SK-N-MC (cell line): ENCODE results near the gene LSM2.
"Not testable (repeated sequence)": the region's sequence is repeated elsewhere in the genome, so short reads cannot be mapped to it uniquely, and the experiment has no call there.

Experiments
- DNase-seq: peaks from one replicate; pipeline ENCODE4 v3.0.0-alpha.2; 2011; ENCODE audit warnings: low read depth, low spot score
- H3K27ac ChIP-seq: fragments of 200-600 bp; sonication (generic); 2 replicates; pipeline ENCODE4 v1.5.1; 2016; ENCODE audit warnings: mixed run types
- H3K36me3 ChIP-seq: fragments of 200-600 bp; sonication (generic); 2 replicates; pipeline ENCODE4 v1.6.1; 2017; ENCODE audit warnings: antibody characterized with exemption, low read length, mixed read lengths; ENCODE audit not compliant: insufficient read depth
- H3K4me3 ChIP-seq: fragments of 200-600 bp; sonication (generic); 2 replicates; pipeline ENCODE4 v1.5.1; 2016
- H3K9ac ChIP-seq: fragments of 200-600 bp; sonication (generic); 2 replicates; pipeline ENCODE4 v1.8.0; 2017; ENCODE audit warnings: mixed run types, mixed read lengths; ENCODE audit not compliant: insufficient read length
- H3K9me3 ChIP-seq: fragments of 200-600 bp; sonication (generic); 2 replicates; pipeline ENCODE4 v1.6.1; 2017; ENCODE audit warnings: low read depth, mild to moderate bottlenecking, antibody characterized with exemption, low read length, moderate library complexity, mixed read lengths
- EZH2 ChIP-seq: fragments of 200-600 bp; sonication (generic); IDR thresholded peaks from one replicate; pipeline ENCODE4 v1.6.1; 2017; ENCODE audit warnings: antibody characterized with exemption
- FOXP2 ChIP-seq: optimal IDR thresholded peaks from 2 replicates; pipeline ENCODE3; 2011; ENCODE audit warnings: mild to moderate bottlenecking, moderate library complexity; ENCODE audit not compliant: insufficient read depth; ENCODE audit errors: extremely low read length, control extremely low read depth
- POLR2AphosphoS5 ChIP-seq: IDR thresholded peaks from 2 replicates; pipeline ENCODE4 v1.6.1; 2012; ENCODE audit warnings: mild to moderate bottlenecking, low read depth, low read length, borderline replicate concordance

LSM2 gene

DNA sequence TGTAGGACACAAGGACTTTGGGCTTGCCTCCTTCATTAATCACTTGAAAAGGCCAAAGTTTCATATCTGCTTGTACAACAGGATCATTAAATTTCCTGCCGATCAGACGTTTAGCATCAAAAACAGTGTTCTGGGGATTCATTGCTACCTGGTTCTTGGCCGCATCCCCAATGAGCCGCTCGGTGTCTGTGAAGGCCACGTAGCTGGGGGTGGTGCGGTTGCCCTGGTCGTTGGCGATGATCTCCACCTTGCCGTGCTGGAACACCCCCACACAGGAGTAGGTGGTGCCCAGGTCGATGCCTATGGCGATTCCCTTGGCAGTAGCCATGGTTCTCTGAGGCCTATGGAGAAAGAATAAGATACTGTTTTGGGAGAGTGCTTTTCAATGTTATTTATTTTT lies 4.9 kb upstream of the LSM2 start:
- TF ChIP-seq POLR2AphosphoS5 (no peak), EZH2 (no peak), FOXP2 (no peak)
- Histone ChIP-seq H3K9ac (no peak overlapping the region), H3K9me3 (no peaks in the 10 kb centered on the region), H3K27ac (no peak overlapping the region), H3K4me3 (no peak overlapping the region), H3K36me3 (no peaks in the 10 kb centered on the region)
- DNase-seq, result no peak

DNA sequence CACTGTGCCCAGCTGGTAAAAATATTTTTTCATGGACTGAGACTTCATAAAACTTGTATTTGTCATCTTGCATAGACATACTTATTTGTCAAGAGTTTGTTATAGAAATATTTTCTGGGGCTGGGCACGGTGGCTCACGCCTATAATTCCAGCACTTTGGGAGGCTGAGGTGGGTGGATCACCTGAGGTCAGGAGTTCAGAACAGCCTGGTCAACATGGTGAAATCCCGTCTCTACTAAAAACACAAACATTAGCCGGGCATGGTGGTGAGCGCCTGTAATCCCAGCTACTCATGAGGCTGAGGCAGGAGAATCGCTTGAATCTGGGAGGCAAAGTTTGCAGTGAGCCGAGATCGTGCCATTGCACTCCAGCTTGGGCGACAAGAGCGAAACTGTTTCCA lies 1.8 kb upstream of the LSM2 start:
- not testable (repeated sequence) for H3K4me3 ChIP-seq, H3K9me3 ChIP-seq, H3K27ac ChIP-seq, H3K9ac ChIP-seq, H3K36me3 ChIP-seq, DNase-seq

DNA sequence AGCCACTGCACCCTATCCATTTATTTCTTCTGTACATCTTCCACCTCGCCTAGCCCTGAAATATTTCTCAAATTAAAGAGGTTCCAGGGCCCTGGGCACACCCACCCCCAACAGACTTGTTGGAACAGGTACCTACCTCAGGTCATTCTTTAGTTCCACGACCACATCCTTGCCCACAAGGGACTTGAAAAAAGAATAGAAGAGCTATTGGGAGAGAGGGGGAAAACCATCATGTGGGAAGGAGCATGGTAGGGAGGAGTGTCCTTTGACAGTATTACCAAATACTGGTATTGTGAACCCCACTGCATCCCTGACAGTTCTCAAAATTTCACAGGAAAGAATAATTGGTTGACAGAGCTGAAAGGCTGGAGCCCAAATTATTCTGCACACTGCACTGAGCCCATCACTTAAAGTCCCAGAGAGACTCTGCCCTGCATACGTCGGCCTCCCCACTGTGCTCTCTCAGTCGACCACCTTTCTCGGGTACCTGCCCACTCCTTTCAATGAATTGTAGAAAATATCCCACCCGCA lies 762 bp downstream of the LSM2 start:
- peak overlapping the region; percentile 88 for H3K27ac ChIP-seq
- peak overlapping the region; percentile 97 for H3K4me3 ChIP-seq
- no peak for DNase-seq
- peak overlapping the region; percentile 90 for H3K9ac ChIP-seq
- peaks cover 23% of the 10 kb centered on the region; the same call in 1 of the 2 replicates for H3K36me3 ChIP-seq
- no peaks in the 10 kb centered on the region for H3K9me3 ChIP-seq
- no peak for TF ChIP-seq EZH2

DNA sequence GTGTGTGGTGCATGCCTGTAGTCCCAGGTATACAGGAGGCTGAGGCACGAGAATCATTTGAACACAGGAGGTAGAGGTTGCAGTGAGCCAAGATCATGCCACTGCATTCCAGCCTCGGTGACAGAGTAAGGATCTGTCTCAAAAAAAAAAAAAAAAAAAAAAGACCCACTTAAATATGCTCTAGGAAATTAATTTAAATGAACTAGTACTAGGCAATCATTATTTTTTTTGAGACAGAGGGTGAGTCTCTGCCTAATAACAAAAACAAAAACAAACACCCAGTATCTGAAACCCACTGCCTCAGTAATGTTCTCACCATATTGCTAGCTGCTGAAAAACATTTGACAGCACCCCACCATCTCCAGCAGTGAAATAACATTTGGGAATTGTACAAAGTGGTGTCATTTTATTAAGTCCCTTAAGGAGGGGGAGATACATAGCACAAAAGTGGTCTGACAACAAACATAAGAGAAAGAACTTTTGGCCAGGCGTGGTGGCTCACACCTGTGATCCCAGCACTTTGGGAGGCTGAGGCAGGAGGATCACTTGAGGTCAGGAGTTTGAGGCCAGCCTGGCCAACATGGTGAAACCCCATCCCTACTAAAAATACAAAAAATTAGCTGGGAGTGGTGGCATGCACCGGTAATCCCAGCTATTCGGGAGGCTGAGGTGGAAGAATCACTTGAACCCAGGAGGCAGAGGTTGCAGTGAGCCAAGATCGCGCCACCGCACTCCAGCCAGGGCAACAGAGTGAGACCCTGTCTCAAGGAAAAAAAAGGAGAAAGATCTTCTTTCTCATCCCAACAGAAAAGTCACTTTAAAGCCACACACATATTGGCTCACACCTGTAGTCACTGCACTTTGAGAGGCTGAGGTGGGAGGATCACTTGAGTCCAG lies 5.5 kb downstream of the LSM2 start:
- H3K27ac ChIP-seq, H3K4me3 ChIP-seq, H3K9ac ChIP-seq, DNase-seq, H3K9me3 ChIP-seq: not testable (repeated sequence)
- H3K36me3 ChIP-seq, result peaks cover 27% of the 10 kb centered on the region; the same call in 1 of the 2 replicates

DNA sequence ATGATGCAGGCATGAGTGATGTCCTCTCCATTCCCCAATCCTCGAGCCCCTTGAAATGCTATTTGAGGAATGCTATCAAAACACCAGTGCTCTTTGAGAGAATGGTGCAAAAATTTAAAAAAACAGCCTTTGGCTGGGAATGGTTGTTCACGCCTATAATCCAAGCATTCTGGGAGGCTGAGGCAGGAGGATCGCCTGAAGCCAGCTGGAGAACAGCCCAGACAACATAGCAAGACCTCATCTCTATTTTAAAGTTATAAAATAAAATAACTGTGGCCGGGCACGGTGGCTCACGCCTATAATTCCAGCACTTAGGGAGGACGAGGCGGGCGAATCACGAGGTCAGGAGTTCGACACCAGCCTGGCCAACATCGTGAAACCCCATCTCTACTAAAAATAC lies 7.0 kb downstream of the LSM2 start:
- H3K27ac ChIP-seq, result no peak overlapping the region
- no peak for TF ChIP-seq EZH2
- TF ChIP-seq POLR2AphosphoS5, result no peak
- no peak for TF ChIP-seq FOXP2
- H3K4me3 ChIP-seq, result no peak overlapping the region
- peaks cover 24% of the 10 kb centered on the region; the same call in 1 of the 2 replicates for H3K36me3 ChIP-seq
- no peak overlapping the region for H3K9ac ChIP-seq
- no peaks in the 10 kb centered on the region for H3K9me3 ChIP-seq
- DNase-seq, result no peak

DNA sequence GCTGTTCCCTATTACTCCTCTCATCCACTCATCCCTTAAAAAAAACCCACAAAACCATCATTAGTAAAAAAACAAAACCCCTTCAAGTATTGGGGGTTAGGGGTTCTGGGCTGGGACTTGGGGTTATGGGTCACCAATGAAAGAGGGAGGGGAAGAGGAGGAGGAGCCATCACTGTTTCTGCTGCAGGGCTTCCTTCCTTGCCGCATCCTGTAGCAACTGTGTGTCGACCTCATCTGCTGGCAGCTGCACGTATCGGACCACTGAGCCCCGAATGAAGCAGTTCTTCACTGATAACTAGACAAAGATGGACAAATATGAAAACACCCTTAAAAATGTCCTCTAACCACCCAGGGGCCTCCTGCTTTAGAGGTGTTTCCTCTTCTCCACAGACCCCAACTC lies 9.2 kb downstream of the LSM2 start:
- peak overlapping the region; percentile 79 for H3K27ac ChIP-seq
- no peak for DNase-seq
- no peak for TF ChIP-seq EZH2
- no peak for TF ChIP-seq POLR2AphosphoS5
- H3K9ac ChIP-seq, result no peak overlapping the region
- peaks cover 22% of the 10 kb centered on the region; the same call in 1 of the 2 replicates for H3K36me3 ChIP-seq
- H3K9me3 ChIP-seq, result no peaks in the 10 kb centered on the region
- no peak overlapping the region for H3K4me3 ChIP-seq

DNA sequence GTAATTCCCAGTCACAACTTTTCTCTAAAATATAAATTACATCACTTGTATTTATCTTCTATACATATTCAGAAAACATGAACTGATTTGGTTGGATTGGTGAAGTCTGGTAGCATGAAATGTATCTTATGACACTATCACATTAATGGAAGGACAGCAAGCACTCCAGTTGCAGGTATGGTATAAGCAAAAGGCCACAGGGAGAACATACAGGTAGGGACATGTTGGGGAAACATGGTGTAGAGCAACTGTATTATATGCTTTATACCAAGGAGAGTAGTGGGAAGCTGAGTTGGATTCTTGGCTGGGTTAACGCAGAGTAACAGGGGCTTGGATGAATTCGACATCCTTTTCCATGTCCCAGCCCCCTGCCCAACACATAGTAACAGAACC lies 9.8 kb downstream of the LSM2 start:
- Histone ChIP-seq H3K27ac (peak overlapping the region; percentile 79), H3K9me3 (no peaks in the 10 kb centered on the region), H3K4me3 (no peak overlapping the region), H3K9ac (no peak overlapping the region), H3K36me3 (peaks cover 28% of the 10 kb centered on the region; the same call in 1 of the 2 replicates)
- TF ChIP-seq POLR2AphosphoS5 (no peak), FOXP2 (no peak), EZH2 (no peak)
- DNase-seq, result no peak

DNA sequence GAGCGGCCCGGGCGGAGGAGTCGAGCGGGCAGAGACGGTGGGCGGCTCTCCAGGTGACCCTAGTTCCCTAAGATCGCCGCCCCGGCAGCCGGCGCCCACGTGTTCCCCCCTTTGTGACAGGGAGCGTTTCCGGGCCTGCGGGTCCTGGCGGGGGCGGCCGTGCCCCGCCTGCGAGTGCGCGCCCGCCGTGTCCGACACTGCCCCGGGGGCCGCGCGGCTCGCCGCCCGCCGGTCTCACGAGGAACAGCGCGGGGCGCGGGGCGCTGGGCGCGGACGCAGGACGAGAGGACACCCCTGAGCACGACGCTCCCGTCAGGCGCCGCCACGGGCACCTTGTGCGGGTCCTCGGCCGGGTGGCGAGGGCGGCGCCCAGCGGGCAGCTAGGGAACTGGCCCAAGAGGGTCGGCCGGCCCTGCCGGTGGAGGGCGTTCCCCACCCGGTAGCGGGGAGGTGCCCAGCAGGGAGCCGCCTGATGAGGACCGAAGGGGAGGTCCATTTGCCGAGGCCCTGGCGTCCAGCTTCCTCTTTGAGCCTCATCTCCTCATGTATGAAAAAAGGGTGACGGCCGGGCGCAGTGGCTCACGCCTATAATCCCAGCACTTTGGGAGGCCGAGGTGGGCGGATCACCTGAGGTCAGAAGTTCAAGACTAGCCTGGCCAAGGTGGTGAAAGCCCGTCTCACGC lies 11.0 kb downstream of the LSM2 start, which contains the start of gene VARS1:
Gene VARS1, minus strand, starts transcription at position 137 of the 683 bp plus-strand sequence. CDS start 535 bp downstream, outside the sequence.
- no peak for DNase-seq
- no peaks in the 10 kb centered on the region for H3K9me3 ChIP-seq
- H3K4me3 ChIP-seq, result peak within 1 kb of the TSS; percentile 98
- peaks cover 30% of the 10 kb centered on the region for H3K36me3 ChIP-seq
- TF ChIP-seq POLR2AphosphoS5 (peak; percentile 59), EZH2 (no peak)
- peak within 1 kb of the TSS; percentile 98 for H3K9ac ChIP-seq
- peak within 1 kb of the TSS; percentile 86 for H3K27ac ChIP-seq
